A549 treated with DMSO at 1 μM for 4 hours (cell line): ENCODE results near the gene REEP2. TPM values are rescaled to one million over a fixed set of nuclear protein-coding genes. Genes with fewer than 3 reads are reported as not detected.

Source experiments
- total RNA-seq: library from RNA; stranded (reverse); fragments of 200-300 nt; extraction: Qiagen RNA extraction; gene quantifications from 5 replicates; pipeline ENCODE4 v1.2.3, GENCODE V29; 2022; ENCODE audit warnings: low read depth

The REEP2 gene
- 5.4 to 7.7 TPM (median 7.0 TPM) in 5 replicates for total RNA-seq

GRCh38 chr5:138438724-138439476, at the start of gene REEP2:
REEP2 (plus strand) TSS chr5:138439057; CDS start chr5:138439209, 152 bp downstream.

GRCh38 chr5:138465261-138466124, 26.6 kb downstream of the REEP2 start, which contains the start of gene EGR1:
EGR1 (plus strand) TSS chr5:138465479; CDS start chr5:138465762, 283 bp downstream.

Other genes with a start within 250 kb of the REEP2 start
- gene CDC23, start 225.7 kb upstream of the REEP2 start, total RNA-seq = 27.7 to 33.9 TPM (median 31.8 TPM) in 5 replicates
- gene GFRA3, start 164.4 kb upstream of the REEP2 start, total RNA-seq = 0.05 to 0.10 TPM (median 0.07 TPM) in 5 replicates
- 10.6 to 12.8 TPM (median 12.2 TPM) in 5 replicates for gene CDC25C, start 107.3 kb upstream of the REEP2 start, total RNA-seq
- gene FAM53C, start 100.8 kb upstream of the REEP2 start, total RNA-seq = 22.4 to 24.1 TPM (median 23.7 TPM) in 5 replicates
- gene KDM3B, start 86.4 kb upstream of the REEP2 start, total RNA-seq = 39.6 to 47.6 TPM (median 45.5 TPM) in 5 replicates
- 7.2 to 14.2 TPM (median 11.2 TPM) in 5 replicates for gene EGR1, start 26.4 kb downstream of the REEP2 start, total RNA-seq
- 123 to 152 TPM (median 137 TPM) in 5 replicates for gene ETF1, start 104.2 kb downstream of the REEP2 start, total RNA-seq
- 360 to 380 TPM (median 364 TPM) in 5 replicates for gene HSPA9, start 136.3 kb downstream of the REEP2 start, total RNA-seq